Activated CD4-positive, alpha-beta T cell treated with anti-CD3 and anti-CD28 coated beads, Interleukin-2, amount 10 ng/mL, durations not matched to agents 24 days and 14 days (primary cell): ENCODE data around the gene ARHGEF10L. TPM values are rescaled to one million over a fixed set of nuclear protein-coding genes. Genes with fewer than 3 reads are reported as not detected.

Source experiments
- DNase-seq: peaks from one replicate; pipeline ENCODE4 v3.0.0; 2022
- H3K27ac Mint-ChIP-seq: one replicate; pipeline ENCODE4 v1.8.0; 2022; ENCODE audit warnings: mild to moderate bottlenecking, mixed read lengths
- H3K27me3 Mint-ChIP-seq: one replicate; pipeline ENCODE4 v1.8.0; 2022; ENCODE audit warnings: mixed read lengths
- H3K36me3 Mint-ChIP-seq: one replicate; pipeline ENCODE4 v1.8.0; 2022; ENCODE audit warnings: low read depth, mild to moderate bottlenecking, mixed read lengths
- H3K4me1 Mint-ChIP-seq: one replicate; pipeline ENCODE4 v1.8.0; 2021; ENCODE audit warnings: mixed read lengths
- H3K4me3 Mint-ChIP-seq: one replicate; pipeline ENCODE4 v1.8.0; 2022; ENCODE audit warnings: mild to moderate bottlenecking, moderate library complexity, mixed read lengths
- H3K9me3 Mint-ChIP-seq: one replicate; pipeline ENCODE4 v1.8.0; 2021; ENCODE audit warnings: mixed read lengths
- intact Hi-C: fragments of 100-400 bp; cut with micrococcal nuclease; formaldehyde crosslinking; loops from one replicate; pipeline ENCODE4 v1.15.1; 2023
- total RNA-seq: library from RNA; stranded (reverse); gene quantifications from 2 replicates; pipeline ENCODE4 v1.2.3, GENCODE V29; 2022

ARHGEF10L gene
- total RNA-seq, 1 donor from 2014 or later: not detected

DNA sequence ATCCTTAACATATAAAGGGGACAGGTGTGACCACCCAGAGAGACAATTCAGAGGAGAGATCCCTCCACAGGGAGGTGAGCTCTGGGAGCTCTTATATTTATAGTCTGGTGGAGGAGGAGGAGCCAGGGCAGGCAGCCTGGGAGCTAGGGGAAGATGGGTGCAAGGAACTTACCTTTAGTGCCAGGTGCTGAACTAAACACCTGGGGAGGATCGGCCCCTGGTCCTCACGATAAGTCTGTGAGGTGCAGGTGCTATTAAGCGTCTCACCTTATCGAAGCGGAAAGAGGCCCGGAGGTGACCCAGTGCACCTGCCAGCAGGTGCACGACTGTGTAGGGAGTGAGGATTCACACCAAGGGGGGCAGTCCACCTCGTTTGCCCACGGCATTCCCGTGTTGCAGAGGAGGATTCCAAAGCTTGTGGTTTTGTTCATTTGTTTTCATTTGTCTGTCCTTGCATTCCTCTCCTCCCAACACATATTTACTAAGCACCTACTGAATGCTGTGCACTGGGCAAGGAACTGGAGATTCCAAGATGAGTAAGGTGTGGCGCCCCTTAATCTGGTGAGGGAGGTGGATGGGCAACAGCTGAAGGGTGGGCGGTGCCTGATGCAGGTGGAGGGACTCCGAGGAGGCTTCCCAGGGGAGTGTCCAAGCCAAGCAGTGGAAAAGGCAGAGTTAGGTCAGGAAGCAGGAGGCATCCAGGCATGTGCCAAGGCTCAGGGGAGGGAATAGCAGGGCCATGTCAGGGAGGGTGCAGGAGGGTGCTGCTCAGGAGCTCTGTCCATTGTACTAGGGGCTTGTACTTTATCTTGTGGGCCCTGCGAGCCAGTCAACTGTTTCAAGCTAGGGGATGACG, 11.5 kb downstream of the ARHGEF10L start:
- no peaks in the 10 kb centered on the region for H3K9me3 Mint-ChIP-seq
- H3K4me1 Mint-ChIP-seq: no peaks in the 10 kb centered on the region
- H3K27ac Mint-ChIP-seq: no peak overlapping the region
- H3K4me3 Mint-ChIP-seq: no peak overlapping the region
- no peaks in the 10 kb centered on the region for H3K36me3 Mint-ChIP-seq
- intact Hi-C loops: no loop called here
- H3K27me3 Mint-ChIP-seq: peaks cover 12% of the 10 kb centered on the region
- no peak for DNase-seq

DNA sequence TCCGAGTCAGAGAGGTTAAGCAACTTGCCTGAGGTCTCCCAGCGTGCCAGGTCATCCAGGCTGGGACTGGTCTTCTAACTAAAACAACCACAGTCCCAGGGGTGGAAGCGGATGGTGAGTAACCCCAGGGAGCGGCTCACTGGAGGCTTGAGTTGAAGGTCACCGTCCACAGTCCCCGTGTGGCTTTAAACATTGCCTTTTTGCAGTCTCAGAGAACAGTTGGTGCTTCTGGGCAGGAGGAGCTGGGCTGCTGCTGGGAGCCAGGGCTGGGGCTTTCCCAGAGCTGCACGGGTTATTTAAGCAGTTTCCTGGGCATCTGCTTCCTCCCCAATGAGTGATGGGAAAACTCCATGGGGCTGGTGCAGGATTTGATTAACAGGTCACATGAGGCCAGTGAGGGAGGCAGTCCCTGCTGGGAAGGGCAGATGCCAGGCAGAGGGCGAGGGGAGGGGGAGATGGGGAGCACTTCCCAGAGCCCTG, 12.3 kb downstream of the ARHGEF10L start:
- no peak overlapping the region for H3K27ac Mint-ChIP-seq

DNA sequence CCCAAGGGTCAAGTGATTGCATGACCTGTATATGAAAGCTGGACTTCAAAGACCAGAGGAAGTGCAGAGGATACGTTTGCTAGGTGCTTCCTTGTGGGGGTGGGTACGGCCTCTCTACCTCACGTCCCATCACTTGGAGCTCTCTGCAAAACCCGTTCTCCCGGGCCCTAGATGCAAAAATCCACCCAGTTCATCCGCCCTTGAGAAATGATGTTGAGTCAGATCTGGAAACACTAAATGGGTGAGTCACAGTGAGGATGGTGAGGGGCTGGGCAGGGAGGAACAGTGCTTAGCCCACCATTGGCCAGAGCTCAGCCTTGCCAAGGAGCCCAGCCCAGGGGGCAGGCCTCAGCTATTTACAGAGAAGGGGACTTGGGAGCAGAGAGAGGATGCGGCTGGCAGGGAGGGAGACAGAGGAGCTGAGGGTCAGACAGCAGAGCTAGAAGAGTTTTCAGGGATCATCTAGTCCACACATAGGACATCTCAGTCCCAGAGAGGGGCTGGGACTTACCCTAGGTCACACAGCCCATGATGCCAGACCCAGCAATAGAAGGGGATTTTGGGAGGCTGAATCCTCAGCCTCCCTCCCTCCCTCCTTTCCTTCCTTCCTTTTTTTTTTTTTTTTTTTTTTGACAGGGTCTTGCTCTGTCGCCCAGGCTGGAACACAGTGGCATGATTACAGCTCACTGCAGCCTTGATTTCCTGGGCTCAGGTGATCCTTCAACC, 14.6 kb downstream of the ARHGEF10L start:
- no peak for DNase-seq
- intact Hi-C loops: no loop called here
- Mint-ChIP-seq H3K27ac (no peak overlapping the region), H3K4me1 (no peaks in the 10 kb centered on the region), H3K27me3 (peaks cover 7% of the 10 kb centered on the region), H3K36me3 (no peaks in the 10 kb centered on the region), H3K4me3 (no peak overlapping the region), H3K9me3 (no peaks in the 10 kb centered on the region)

More for the DNA sequence above, 12.3 kb downstream of the ARHGEF10L start:
- no peaks in the 10 kb centered on the region for H3K9me3 Mint-ChIP-seq
- no peaks in the 10 kb centered on the region for H3K36me3 Mint-ChIP-seq
- H3K27me3 Mint-ChIP-seq: peaks cover 12% of the 10 kb centered on the region
- no peak for DNase-seq
- intact Hi-C loops: no loop called here
- no peaks in the 10 kb centered on the region for H3K4me1 Mint-ChIP-seq
- no peak overlapping the region for H3K4me3 Mint-ChIP-seq

DNA sequence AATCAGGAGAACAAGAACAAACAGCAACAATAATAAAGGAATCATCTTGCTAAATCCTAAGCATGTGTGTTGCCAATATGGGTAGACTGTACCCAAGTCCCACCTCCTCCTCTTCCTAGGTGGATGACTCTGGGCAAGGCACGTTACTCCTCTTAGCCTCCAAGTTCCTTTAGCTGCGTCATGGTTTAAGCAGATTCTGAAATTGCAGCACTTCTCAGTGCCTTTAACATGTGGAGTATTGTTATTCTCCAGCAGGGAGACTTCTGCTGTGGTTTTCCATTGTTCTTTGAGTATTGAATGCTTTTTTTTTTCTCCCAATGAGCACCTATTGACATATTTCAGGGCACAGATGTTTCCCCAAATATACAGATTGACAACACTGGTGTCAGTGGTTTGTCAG, 15.5 kb downstream of the ARHGEF10L start:
- H3K36me3 Mint-ChIP-seq: no peaks in the 10 kb centered on the region
- H3K9me3 Mint-ChIP-seq: no peaks in the 10 kb centered on the region
- intact Hi-C loops: no loop called here

DNA sequence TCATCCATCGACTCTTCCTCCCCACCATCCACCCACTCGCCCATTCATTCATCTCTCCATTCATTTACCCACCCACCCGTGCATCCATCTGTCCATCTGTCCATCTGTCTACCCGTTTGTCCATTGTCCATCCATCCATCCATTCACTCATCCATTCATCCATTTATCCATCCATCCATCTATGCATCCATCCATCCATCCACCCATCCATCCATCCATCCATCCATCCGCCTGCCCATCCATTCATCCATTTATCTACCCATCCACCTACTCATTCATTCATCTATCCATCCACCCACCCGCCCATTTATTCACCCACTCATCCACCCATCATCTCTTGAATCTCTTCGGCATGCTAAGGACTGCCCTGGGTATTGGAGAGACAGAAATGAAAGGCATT, 18.5 kb downstream of the ARHGEF10L start:
- Mint-ChIP-seq H3K4me1 (no peaks in the 10 kb centered on the region), H3K27ac (no peak overlapping the region), H3K4me3 (no peak overlapping the region), H3K36me3 (no peaks in the 10 kb centered on the region), H3K27me3 (no peaks in the 10 kb centered on the region), H3K9me3 (no peaks in the 10 kb centered on the region)
- intact Hi-C loops: no loop called here
- no peak for DNase-seq

More for the DNA sequence above, 15.5 kb downstream of the ARHGEF10L start:
- no peaks in the 10 kb centered on the region for H3K4me1 Mint-ChIP-seq
- H3K27ac Mint-ChIP-seq: no peak overlapping the region
- H3K4me3 Mint-ChIP-seq: no peak overlapping the region
- peaks cover 4% of the 10 kb centered on the region for H3K27me3 Mint-ChIP-seq
- DNase-seq: no peak

DNA sequence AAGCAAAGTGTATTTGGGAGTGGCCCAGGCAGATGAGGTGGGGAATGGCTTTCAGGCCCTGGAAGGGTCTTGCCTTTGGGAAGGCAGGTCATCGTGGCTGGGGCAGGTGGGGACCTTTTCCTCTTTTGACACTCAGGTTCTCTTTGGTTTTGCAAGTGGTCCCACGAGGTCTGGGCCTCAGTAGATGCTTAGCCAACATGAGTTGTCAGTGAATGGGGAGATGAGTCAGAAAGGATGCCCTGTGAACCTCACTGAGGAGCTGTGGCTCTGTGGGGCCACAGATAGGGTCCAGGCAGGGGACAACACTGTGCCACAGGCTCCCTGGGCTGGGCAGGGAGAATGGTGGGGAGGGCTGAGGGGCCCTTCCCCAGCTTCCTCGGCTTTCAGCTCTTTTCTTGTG, 19.0 kb downstream of the ARHGEF10L start:
- Mint-ChIP-seq H3K36me3 (no peaks in the 10 kb centered on the region), H3K9me3 (no peaks in the 10 kb centered on the region), H3K27me3 (no peaks in the 10 kb centered on the region), H3K4me1 (no peaks in the 10 kb centered on the region), H3K4me3 (no peak overlapping the region), H3K27ac (no peak overlapping the region)
- intact Hi-C loops: no loop called here
- DNase-seq: no peak

DNA sequence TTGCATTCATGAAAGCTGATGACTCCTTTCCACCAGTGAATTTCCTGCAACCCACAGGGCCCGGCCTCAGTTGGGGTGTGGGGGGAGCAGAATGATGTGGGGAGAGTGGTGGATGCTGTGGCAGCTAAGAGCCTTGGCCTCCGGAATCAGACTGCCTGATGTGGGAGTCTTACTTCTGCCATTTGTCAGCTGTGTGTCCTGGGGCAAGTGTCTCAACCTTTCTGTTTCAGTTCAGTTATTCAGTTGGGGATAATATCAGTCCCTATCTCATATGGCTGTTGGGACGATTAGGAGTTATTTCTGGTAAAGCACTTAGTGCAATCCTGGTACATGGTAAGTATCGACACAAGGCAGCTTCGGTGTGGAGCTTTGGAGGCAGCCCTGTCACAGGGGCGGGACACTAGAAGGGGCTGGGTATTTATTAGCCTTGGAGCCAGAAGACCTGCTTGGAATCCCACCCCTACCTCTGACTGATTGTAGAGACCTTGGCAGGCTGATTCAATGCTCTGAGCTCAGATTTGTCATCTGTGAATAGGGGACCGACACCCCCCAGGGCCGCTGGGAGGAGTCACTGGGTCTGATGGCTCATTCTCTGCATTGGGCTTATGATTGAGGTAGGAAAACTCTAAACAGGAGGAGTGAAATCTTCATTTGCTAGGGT, 19.6 kb downstream of the ARHGEF10L start:
- no peak for DNase-seq
- Mint-ChIP-seq H3K9me3 (no peaks in the 10 kb centered on the region), H3K27ac (no peak overlapping the region), H3K27me3 (no peaks in the 10 kb centered on the region), H3K36me3 (no peaks in the 10 kb centered on the region), H3K4me1 (no peaks in the 10 kb centered on the region), H3K4me3 (no peak overlapping the region)
- intact Hi-C loops: no loop called here

DNA sequence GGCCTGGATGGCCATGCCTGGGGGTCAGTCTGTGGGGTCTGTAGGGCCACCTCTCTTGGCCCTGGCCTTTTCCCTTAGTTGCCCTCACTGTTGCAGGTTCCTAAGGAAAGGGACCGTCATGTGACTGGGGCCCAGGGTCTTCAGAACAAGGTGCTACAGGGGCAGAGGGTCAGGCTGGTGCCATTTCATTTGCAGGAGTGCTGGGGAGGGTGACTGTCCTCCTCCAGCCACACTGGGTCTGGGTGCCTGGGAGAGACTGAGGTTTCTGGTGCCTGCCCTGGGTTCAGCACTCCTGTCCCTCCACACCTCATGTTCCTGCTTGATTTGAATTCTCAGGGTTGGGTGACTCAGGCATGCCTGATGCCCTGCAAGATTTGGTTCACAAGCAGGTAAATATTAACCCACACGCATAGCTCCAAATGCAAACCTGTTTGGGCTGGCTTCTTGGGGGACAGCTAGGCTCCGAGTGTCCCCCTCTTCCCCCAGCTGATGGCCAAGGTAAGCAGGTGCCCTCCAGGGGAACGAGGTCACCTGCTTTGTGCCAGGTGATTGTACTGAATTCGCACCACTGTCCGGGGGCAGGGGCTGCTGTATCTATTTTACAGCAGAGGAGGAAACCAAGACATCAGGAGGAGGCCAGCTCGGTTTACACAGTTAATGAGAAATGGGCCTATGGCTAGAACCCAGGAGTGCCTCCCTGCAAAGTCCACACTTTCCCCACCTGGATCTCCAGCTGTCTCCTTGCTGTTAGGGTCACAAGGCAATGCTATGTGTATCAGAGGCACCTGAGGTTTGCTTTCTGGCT, 20.3 kb downstream of the ARHGEF10L start:
- Mint-ChIP-seq H3K27me3 (no peaks in the 10 kb centered on the region), H3K4me3 (no peak overlapping the region), H3K4me1 (no peaks in the 10 kb centered on the region), H3K27ac (no peak overlapping the region), H3K9me3 (no peaks in the 10 kb centered on the region), H3K36me3 (no peaks in the 10 kb centered on the region)
- intact Hi-C loops: no loop called here
- no peak for DNase-seq

DNA sequence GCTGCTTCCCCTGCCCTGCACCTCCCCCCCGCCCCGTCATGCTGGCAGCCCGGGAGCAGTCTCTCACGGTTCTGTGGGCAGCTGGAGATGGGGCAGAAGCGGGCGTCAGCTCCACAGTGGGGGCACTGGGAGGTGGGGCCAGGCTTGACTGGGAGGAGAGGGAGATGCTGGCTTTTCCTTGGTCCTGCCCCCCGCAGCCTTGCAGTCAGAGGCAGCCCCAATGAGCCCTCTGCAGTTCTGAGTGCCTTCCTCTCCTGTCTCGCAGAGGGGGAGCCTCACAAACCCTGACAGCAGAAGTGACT, 21.7 kb downstream of the ARHGEF10L start:
- Mint-ChIP-seq H3K36me3 (no peaks in the 10 kb centered on the region), H3K9me3 (no peaks in the 10 kb centered on the region), H3K4me1 (no peaks in the 10 kb centered on the region), H3K27ac (no peak overlapping the region), H3K27me3 (no peaks in the 10 kb centered on the region), H3K4me3 (no peak overlapping the region)
- DNase-seq: no peak
- intact Hi-C loops: no loop called here

DNA sequence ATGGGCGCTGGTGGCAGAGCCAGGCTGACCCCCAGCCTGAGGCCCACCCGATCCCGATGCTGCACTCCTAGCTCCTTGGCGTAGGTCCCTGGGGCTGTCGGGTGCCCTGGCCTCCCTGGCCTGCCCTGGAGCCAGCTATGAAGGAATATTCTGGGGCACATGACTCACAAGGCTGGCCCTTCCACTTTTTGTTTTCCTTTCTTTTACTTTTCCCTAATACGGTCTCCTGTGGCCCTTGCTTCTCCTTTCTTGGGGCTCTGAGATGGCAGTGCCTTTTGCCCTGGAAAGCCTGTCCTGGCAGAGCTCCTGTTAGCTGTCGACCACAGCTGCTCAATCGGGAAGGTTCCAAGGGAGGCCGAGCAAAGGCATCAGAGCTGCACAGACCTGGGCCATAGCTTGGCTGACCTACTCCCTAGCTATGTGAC, 22.1 kb downstream of the ARHGEF10L start:
- Mint-ChIP-seq H3K4me3 (no peak overlapping the region), H3K4me1 (no peaks in the 10 kb centered on the region), H3K9me3 (no peaks in the 10 kb centered on the region), H3K27me3 (no peaks in the 10 kb centered on the region), H3K27ac (no peak overlapping the region), H3K36me3 (no peaks in the 10 kb centered on the region)
- DNase-seq: no peak
- intact Hi-C loops: no loop called here

DNA sequence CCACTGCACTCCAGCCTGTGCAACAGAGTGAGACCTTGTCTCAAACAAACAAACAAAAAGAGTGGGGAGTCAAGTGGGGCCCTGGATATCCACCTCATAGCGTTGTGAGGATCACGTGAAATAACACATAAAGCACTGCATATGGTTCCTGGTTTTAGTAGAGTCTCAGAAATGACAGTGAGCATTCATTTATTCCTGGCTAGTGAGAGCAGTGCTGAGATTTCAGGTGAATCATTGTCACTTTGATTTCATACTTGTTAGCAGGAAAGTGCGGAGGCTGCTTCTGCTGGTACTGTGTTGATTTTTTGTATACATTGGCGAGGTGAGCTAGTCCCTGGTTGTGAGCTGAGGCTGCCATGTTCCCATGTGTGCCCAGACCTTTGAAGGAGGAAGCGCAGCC, 22.9 kb downstream of the ARHGEF10L start:
- DNase-seq: no peak
- H3K27me3 Mint-ChIP-seq: no peaks in the 10 kb centered on the region
- intact Hi-C loops: no loop called here
- H3K4me1 Mint-ChIP-seq: no peaks in the 10 kb centered on the region
- no peaks in the 10 kb centered on the region for H3K36me3 Mint-ChIP-seq
- H3K9me3 Mint-ChIP-seq: no peaks in the 10 kb centered on the region
- no peak overlapping the region for H3K4me3 Mint-ChIP-seq
- H3K27ac Mint-ChIP-seq: no peak overlapping the region

DNA sequence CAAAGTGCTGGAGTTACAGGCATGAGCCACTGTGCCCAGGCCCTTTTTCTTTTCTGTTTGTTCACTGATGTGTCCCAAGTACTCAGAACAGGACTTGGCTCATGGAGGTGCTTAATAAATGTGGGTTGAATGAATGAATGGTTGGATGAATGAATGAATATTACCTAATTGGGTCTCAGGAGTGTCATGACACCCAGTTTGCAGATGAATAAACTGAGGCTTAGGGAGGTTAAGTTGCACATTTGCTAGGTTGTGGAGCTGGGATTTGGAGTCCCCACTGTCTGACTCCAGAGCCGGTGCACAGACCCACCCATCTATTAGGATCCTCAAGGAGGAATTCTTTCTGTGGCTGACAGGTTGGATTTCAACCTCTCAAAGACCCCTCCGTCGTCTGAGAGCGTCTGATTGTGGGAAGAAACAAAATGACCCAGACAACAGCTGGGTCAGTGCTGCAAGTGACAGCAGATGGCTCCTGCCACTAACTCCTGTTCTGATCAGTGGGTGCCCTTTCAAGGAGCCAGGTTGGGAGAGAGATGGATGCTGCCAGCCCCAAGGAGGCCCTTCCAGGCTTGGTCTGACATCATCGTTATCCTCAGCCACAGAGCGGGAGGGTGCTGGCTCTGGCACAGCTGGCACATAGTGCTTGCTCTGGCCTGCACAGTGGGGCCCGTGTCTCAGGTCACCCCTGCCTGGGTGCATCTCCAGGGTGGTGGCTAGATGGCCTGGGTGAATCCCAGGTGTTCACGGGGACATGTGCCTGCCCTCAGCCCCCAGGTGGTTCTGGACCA, 24.2 kb downstream of the ARHGEF10L start:
- intact Hi-C loops: no loop called here
- no peak overlapping the region for H3K4me3 Mint-ChIP-seq

More for the DNA sequence above, 24.2 kb downstream of the ARHGEF10L start:
- Mint-ChIP-seq H3K9me3 (no peaks in the 10 kb centered on the region), H3K4me1 (no peaks in the 10 kb centered on the region), H3K36me3 (no peaks in the 10 kb centered on the region), H3K27me3 (no peaks in the 10 kb centered on the region), H3K27ac (no peak overlapping the region)
- no peak for DNase-seq
